GM12801 (cell line): ENCODE results near the gene CUEDC1.
A peak's percentile ranks its signal among the peaks of the same experiment; 100 is the strongest.

Experiments used
- TF ChIP-seq, protein P1 (sequence below): IDR thresholded peaks from one replicate; pipeline ENCODE4 v1.5.1; 2011; ENCODE audit warnings: control low read depth; ENCODE audit not compliant: insufficient read length; ENCODE audit errors: extremely low read depth

CUEDC1 gene

DNA sequence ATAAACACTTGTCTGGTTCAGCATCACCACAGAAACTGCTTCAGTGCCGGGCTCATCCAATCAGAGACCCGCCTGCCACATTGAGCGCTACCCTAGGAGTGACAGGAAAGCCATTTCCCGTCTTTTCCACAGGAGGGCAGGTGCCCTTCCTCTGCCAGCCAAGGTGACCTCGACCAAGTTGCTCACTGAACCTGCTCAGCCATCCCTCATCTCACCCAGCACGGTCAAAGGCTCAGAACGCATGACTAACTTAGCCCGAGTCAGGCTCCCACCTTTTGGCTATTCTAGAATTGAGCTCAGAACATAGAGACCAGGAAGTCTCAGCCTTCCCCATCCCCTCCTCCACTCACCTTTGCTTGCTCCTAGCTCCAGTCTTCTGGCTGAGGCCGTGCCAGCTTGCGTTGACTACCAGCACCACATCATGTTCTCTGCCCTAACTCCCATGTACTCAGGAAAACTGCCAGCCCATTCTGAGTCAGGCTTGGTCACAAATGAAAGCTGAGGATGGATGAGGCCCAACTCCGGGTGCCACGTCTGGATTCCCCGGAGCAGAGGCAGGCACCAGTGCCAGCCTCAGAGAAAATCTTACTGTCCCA is 121.0 kb downstream of the CUEDC1 start:
- TF ChIP-seq, protein P1, sequence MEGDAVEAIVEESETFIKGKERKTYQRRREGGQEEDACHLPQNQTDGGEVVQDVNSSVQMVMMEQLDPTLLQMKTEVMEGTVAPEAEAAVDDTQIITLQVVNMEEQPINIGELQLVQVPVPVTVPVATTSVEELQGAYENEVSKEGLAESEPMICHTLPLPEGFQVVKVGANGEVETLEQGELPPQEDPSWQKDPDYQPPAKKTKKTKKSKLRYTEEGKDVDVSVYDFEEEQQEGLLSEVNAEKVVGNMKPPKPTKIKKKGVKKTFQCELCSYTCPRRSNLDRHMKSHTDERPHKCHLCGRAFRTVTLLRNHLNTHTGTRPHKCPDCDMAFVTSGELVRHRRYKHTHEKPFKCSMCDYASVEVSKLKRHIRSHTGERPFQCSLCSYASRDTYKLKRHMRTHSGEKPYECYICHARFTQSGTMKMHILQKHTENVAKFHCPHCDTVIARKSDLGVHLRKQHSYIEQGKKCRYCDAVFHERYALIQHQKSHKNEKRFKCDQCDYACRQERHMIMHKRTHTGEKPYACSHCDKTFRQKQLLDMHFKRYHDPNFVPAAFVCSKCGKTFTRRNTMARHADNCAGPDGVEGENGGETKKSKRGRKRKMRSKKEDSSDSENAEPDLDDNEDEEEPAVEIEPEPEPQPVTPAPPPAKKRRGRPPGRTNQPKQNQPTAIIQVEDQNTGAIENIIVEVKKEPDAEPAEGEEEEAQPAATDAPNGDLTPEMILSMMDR, result no peak

- TF ChIP-seq, protein P1, result peak; percentile 35
Measured at GRCh38 chr17:57833179-57833939, 121.9 kb downstream of the CUEDC1 start.

DNA sequence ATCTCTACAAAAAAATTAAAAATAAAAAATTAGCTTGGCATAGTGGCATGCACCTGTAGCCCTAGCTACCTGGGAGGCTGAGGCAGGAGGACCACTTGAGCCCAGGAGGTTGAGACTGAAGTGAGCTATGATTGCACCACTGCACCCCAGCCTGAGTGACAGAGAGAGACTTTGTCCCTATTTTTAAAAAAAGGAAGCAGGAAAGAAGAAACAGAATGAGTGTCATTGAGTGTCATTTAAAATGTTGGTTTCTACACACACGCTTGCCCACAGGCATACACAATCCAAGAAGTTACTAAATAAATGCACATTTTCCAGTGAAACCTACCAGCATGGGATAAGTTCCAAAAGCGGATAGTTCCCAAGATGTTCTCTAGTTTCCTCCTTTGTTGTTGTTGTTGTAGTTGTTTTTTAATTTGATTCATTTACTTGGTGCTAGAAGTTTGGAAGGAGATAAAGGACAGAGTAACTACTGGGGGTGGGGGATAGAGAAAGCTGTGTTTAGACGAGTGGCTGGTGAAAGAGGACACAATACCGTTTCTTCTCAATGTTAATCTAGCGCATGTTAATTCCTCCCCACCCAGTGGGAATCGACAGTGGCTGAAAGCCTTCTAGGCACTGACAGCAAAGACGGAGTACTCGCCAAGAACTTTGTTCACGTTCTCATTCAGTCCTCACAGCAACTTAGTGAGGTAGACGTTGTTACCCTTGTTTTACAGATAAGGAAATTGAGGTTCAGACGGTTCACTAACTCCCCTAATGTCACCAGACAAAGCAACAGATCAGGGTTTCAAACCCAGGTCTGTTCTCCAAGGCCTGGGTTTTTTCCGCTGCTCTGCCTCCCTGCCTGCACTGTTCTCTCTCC is 122.7 kb downstream of the CUEDC1 start:
- TF ChIP-seq, protein P1, result no peak

DNA sequence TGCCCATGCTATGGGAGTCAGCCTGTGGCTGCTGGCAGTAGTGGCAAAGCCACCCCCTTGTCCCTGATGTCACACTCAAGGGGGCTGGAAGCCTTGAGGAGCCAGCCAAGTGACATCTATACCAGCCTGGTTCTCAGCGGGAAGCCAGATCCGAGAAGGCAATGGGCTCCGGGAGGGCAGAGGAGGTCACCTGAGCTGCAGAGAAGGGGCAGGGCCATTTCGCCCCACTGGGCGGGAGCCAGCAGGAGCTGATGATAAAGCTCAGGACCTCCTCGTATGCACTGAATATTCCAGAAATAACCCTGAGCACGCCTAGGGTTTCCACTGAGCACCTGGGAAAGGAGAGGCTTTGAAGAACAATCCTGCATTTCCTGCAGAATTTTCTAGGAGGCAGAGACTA is 124.3 kb downstream of the CUEDC1 start:
- TF ChIP-seq, protein P1, result no peak

- TF ChIP-seq, protein P1, result no peak
Measured at GRCh38 chr17:57823469-57824401, 131.5 kb downstream of the CUEDC1 start.

DNA sequence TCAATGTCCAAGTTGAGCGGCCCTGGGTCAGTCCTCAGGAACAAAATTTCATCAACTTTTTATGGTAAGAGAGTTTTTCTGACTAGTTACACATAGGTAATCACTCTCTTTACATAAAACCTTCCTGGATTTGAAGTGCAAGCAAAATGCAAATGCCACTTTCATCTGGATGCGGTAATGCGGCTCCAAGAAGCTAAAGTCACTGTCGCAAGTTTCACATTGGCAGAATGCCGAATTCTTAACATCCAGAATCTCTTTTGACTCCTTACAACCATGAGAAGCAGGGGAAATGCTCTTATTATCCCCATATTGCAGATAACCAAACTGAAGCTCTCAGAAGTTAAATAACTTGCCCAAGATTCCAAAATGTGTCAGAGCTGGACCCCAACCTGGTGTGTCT is 135.3 kb downstream of the CUEDC1 start:
- TF ChIP-seq, protein P1, result no peak
